ENCODE data around the gene DDX31. TPM values are rescaled to one million over a fixed set of nuclear protein-coding genes. Genes with fewer than 3 reads are reported as not detected.

The DDX31 gene
- total RNA-seq, 1 experiment from 2014 or later = 9.3 TPM

- DNase-seq (ENCODE audit: low spot score) = peak; percentile 35
Observed at GRCh38 chr9:132673355-132673754, 3.6 kb upstream of the DDX31 start.

- no peak for DNase-seq (ENCODE audit: low spot score)
Observed at GRCh38 chr9:132672413-132672690, 2.6 kb upstream of the DDX31 start.

- peak; percentile 15 for DNase-seq (ENCODE audit: low spot score)
Observed at GRCh38 chr9:132671620-132672412, 2.0 kb upstream of the DDX31 start.

- DNase-seq (ENCODE audit: low spot score) = peak; percentile 17
Observed at GRCh38 chr9:132670457-132671391, 941 bp upstream of the DDX31 start, which contains the start of gene GTF3C4. GTF3C4 (plus strand) TSS chr9:132670464; CDS start chr9:132670599, 135 bp downstream.

- DNase-seq (ENCODE audit: low spot score) = peak; percentile 69
Observed at GRCh38 chr9:132669319-132669697, 475 bp downstream of the DDX31 start.

GRCh38 chr9:132663851-132664250 lies 5.9 kb downstream of the DDX31 start:
- DNase-seq (ENCODE audit: low spot score) = no peak

- DNase-seq (ENCODE audit: low spot score) = no peak
Observed at GRCh38 chr9:132663117-132663516, 6.7 kb downstream of the DDX31 start.

- no peak for DNase-seq (ENCODE audit: low spot score)
Observed at GRCh38 chr9:132662152-132662945, 7.4 kb downstream of the DDX31 start.

- no peak for DNase-seq (ENCODE audit: low spot score)
Observed at GRCh38 chr9:132656299-132656698, 13.5 kb downstream of the DDX31 start.

- peak; percentile 74 for DNase-seq (ENCODE audit: low spot score)
Observed at GRCh38 chr9:132651259-132651658, 18.5 kb downstream of the DDX31 start.

- DNase-seq (ENCODE audit: low spot score) = no peak
Observed at GRCh38 chr9:132648685-132649084, 21.1 kb downstream of the DDX31 start.

- DNase-seq (ENCODE audit: low spot score) = no peak
Observed at GRCh38 chr9:132648283-132648682, 21.5 kb downstream of the DDX31 start.

- no peak for DNase-seq (ENCODE audit: low spot score)
Observed at GRCh38 chr9:132647806-132648205, 22.0 kb downstream of the DDX31 start.

- DNase-seq (ENCODE audit: low spot score) = peak; percentile 99
Observed at GRCh38 chr9:132647355-132647754, 22.4 kb downstream of the DDX31 start.

- no peak for DNase-seq (ENCODE audit: low spot score)
Observed at GRCh38 chr9:132646726-132647125, 23.1 kb downstream of the DDX31 start.

GRCh38 chr9:132645711-132646110 lies 24.1 kb downstream of the DDX31 start:
- no peak for DNase-seq (ENCODE audit: low spot score)

GRCh38 chr9:132645306-132645705 lies 24.5 kb downstream of the DDX31 start:
- no peak for DNase-seq (ENCODE audit: low spot score)

- DNase-seq (ENCODE audit: low spot score) = no peak
Observed at GRCh38 chr9:132644251-132644650, 25.5 kb downstream of the DDX31 start.

- no peak for DNase-seq (ENCODE audit: low spot score)
Observed at GRCh38 chr9:132641216-132641615, 28.6 kb downstream of the DDX31 start.

- DNase-seq (ENCODE audit: low spot score) = no peak
Observed at GRCh38 chr9:132639322-132639721, 30.5 kb downstream of the DDX31 start.

GRCh38 chr9:132638240-132638639 lies 31.5 kb downstream of the DDX31 start:
- DNase-seq (ENCODE audit: low spot score) = no peak

- no peak for DNase-seq (ENCODE audit: low spot score)
Observed at GRCh38 chr9:132637801-132638200, 32.0 kb downstream of the DDX31 start.

All from A172 (cell line).